Brain microvascular endothelial cell (primary cell): ENCODE data around the gene AASDH.

Source experiments
- DNase-seq: peaks from one replicate; pipeline ENCODE4 v3.0.0-alpha.2; 2020
- H3K27ac ChIP-seq: fragments of 250-450 bp; sonication (Bioruptor Pico); 2 replicates; pipeline ENCODE4 v1.5.1; 2020; ENCODE audit warnings: mild to moderate bottlenecking, moderate library complexity
- H3K27me3 ChIP-seq: fragments of 250-450 bp; sonication (Bioruptor Pico); replicated peaks from 2 replicates; pipeline ENCODE4 v1.5.1; 2020; ENCODE audit warnings: mild to moderate bottlenecking
- H3K36me3 ChIP-seq: fragments of 250-450 bp; sonication (Bioruptor Pico); replicated peaks from 2 replicates; pipeline ENCODE4 v1.5.1; 2020; ENCODE audit warnings: mild to moderate bottlenecking
- H3K4me3 ChIP-seq: 2 replicates; pipeline ENCODE4 v1.5.1; 2011; ENCODE audit warnings: low read depth, mild to moderate bottlenecking, control low read depth, low read length, moderate library complexity
- in situ Hi-C: cut with HindIII; loops from 2 replicates; pipeline ENCODE4 v1.10.0; 2017; ENCODE audit warnings: low sequenced_read_pairs, low pct_ligation_motif_present
- TF ChIP-seq, protein P1 (sequence below): IDR thresholded peaks from 2 replicates; pipeline ENCODE4 v1.5.1; 2011; ENCODE audit warnings: low read depth, mild to moderate bottlenecking, moderate library complexity, low read length, control low read depth, inconsistent platforms; ENCODE audit errors: missing control alignments

The AASDH gene

DNA sequence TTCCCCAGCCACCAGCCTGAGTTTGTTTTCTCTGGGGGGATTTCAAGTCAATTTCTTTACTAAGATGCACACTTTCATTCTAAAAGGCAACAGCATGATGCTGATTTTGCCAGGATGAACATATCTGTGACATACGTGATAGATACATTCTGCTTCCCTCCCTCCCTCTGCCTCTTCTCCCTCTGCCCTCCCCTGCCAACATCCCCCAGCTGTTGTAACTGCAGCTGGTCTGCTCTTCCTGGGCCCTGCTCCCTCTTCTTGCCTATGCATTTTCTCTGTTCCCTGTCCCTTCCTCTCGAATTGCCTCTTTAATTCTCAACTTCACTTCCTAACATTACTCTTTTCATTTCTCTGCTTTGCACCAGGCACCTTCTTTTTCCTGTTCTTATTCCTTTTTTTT, 83.4 kb downstream of the AASDH start:
- no peaks in the 10 kb centered on the region for H3K36me3 ChIP-seq
- H3K4me3 ChIP-seq = no peak overlapping the region
- TF ChIP-seq, protein P1, sequence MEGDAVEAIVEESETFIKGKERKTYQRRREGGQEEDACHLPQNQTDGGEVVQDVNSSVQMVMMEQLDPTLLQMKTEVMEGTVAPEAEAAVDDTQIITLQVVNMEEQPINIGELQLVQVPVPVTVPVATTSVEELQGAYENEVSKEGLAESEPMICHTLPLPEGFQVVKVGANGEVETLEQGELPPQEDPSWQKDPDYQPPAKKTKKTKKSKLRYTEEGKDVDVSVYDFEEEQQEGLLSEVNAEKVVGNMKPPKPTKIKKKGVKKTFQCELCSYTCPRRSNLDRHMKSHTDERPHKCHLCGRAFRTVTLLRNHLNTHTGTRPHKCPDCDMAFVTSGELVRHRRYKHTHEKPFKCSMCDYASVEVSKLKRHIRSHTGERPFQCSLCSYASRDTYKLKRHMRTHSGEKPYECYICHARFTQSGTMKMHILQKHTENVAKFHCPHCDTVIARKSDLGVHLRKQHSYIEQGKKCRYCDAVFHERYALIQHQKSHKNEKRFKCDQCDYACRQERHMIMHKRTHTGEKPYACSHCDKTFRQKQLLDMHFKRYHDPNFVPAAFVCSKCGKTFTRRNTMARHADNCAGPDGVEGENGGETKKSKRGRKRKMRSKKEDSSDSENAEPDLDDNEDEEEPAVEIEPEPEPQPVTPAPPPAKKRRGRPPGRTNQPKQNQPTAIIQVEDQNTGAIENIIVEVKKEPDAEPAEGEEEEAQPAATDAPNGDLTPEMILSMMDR = no peak
- no peaks in the 10 kb centered on the region for H3K27me3 ChIP-seq
- in situ Hi-C loops = no loop called here
- no peak overlapping the region for H3K27ac ChIP-seq
- DNase-seq = no peak

DNA sequence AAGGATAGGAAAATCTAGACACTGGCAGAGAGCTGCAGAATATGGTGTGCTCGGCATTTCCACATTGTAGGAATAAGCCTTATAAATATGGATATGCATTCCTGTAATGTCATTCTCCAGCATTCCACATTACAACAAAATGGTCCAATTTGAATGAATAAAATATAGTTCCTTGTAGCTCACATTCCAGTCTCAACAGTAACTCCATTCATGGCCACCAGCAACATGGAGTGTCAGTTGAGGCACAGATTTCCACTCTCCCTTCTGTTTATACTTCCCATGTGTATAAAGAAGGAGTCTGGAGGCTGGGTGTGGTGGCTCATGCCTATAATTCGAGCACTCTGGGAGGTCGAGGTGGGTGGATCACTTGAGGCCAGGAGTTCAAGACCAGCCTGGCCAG, 84.5 kb downstream of the AASDH start:
- H3K36me3 ChIP-seq = no peaks in the 10 kb centered on the region
- no peak for DNase-seq
- TF ChIP-seq, protein P1 = no peak
- H3K27ac ChIP-seq = no peak overlapping the region
- no peak overlapping the region for H3K4me3 ChIP-seq
- in situ Hi-C loops = no loop called here
- no peaks in the 10 kb centered on the region for H3K27me3 ChIP-seq

DNA sequence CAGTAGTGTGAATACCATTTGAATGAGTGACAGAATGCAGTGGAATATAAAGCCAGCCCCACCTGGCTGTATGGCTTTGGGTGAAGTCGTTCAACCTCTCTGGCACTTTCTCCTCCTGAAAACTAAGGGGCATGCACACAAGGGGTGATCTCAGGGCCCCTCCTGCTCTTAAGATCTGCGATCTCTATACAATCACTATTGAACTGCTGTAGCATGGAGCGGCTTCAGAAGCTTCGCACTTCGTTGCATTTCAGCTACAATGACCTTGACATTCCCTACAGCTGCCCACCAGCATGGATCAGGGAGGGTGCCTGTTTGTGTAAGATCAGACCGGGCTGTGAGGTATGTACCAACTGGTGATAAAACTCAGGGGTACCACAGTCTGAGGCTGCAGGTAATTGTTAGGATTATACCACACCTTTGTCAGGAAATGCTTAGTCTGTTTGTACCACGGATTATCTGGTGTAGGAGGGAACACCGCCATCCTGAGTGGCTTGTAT, 85.2 kb downstream of the AASDH start:
- no peak for DNase-seq
- H3K4me3 ChIP-seq = no peak overlapping the region
- TF ChIP-seq, protein P1 = no peak
- H3K27ac ChIP-seq = no peak overlapping the region
- in situ Hi-C loops = no loop called here
- no peaks in the 10 kb centered on the region for H3K36me3 ChIP-seq
- no peaks in the 10 kb centered on the region for H3K27me3 ChIP-seq

DNA sequence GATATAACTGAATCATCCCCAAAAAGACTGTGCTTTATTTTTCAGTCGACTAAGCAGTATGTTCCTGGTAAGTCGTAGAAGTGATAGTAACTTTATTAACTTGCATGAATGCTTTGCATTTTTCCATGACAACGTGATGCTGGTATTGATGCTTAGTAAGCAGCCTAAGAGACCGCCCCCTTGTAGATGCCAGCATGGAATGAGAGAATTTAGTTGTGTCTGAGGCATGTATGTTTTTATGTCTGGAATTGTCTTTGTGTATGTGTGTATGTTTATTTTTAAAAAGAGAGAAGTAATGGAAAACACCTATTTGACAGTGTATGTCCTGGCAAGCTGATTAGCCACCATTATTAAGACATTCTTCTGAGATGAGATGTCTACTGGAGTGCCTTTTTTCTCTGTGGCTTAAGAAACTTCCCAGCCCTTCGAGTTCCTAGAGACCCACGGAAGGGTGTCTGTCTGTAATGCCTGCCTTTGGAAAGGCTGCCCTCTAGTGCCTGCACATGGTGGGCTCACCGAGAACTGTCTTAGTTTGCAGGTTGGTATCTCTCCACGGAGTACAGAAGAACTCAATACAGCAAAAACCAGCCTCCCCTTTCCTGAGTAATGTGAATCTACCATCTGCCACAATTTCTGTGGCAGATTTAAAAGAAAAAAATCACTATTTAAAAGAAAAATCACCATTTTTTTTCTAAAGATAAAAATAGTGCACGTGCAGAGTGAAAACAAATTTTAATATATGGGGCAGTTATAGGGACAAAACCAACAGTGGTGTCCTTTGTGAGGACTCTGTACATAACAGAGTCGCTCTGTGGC, 85.9 kb downstream of the AASDH start:
- in situ Hi-C loops = no loop called here
- Histone ChIP-seq H3K27me3 (no peaks in the 10 kb centered on the region), H3K4me3 (no peak overlapping the region), H3K27ac (peak overlapping the region; percentile 35), H3K36me3 (no peaks in the 10 kb centered on the region)
- peak; percentile 89 for DNase-seq
- TF ChIP-seq, protein P1 = peak; percentile 96

DNA sequence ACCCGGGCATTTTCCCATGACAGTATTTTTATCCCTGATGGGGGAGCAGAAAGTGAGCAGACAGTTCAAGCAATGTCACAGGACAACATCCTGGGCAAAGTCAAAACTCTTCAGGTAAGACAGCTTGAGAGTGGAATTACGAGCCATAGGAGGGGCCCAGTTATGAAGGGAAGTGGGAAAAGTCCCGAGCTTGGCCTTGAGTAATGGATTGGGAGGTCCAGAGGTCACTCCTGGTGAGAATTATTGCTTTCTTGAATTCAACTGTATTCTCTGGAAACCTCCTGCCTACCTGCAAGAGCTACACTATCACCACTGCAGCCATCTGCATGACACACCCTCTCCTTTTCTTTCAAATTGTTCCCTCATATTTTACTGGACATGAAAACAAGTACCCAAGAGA, 89.1 kb downstream of the AASDH start:
- Histone ChIP-seq H3K27ac (no peak overlapping the region), H3K27me3 (no peaks in the 10 kb centered on the region), H3K4me3 (no peak overlapping the region), H3K36me3 (no peaks in the 10 kb centered on the region)
- TF ChIP-seq, protein P1 = no peak
- in situ Hi-C loops = no loop called here
- DNase-seq = no peak

DNA sequence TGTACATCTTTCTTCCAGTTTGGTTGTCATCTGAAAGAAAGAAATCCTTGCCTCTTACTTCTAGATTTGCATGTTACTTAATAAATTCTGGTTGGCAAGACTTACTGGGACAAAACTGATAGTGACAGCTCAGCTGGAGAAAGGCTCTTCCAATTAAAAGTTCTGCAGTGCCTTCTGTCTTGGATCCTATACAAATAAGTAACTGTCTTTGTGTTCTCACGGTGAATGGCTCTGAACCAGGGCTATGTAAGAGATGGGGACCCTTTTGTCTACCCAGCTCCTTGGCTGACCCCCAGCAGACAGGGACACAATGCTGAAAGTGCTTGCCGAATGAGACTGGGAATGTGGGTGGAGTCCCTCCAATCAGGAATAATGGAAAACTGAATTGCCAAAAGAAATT, 89.5 kb downstream of the AASDH start:
- DNase-seq = no peak
- Histone ChIP-seq H3K4me3 (no peak overlapping the region), H3K36me3 (no peaks in the 10 kb centered on the region), H3K27ac (no peak overlapping the region), H3K27me3 (no peaks in the 10 kb centered on the region)
- TF ChIP-seq, protein P1 = no peak
- in situ Hi-C loops = no loop called here
